ENCODE data around the gene UBR4.

- TF ChIP-seq CTCF (IDR thresholded peaks at IDR 0.05 in 2 of 3, conservative IDR thresholded peaks at IDR 0.05 in 1 of 3; ENCODE audit: borderline replicate concordance in 1 of 3, insufficient read depth in 1 of 3, low read depth in 2 of 3, low read length in 2 of 3): no peak
- no peak for TF ChIP-seq YY1 (IDR thresholded peaks at IDR 0.05; ENCODE audit: extremely low read depth, insufficient replicate concordance, low read depth, low read length)
- no peak for TF ChIP-seq EZH2 (IDR thresholded peaks at IDR 0.05)
- no peak for TF ChIP-seq MAX (IDR thresholded peaks at IDR 0.05)
- no peak for TF ChIP-seq POLR2A (IDR thresholded peaks at IDR 0.05; ENCODE audit: borderline replicate concordance, extremely low read depth, insufficient read depth, insufficient read length)
- no peak for TF ChIP-seq SIN3A (IDR thresholded peaks at IDR 0.05; ENCODE audit: low read depth)
Measured at GRCh38 chr1:19072285-19072981, 137.6 kb downstream of the UBR4 start.

All from HCT116 (cell line).